Uterus (tissue), 4 donors: ENCODE data around the gene ABI3BP. TPM values are rescaled to one million over a fixed set of nuclear protein-coding genes. Genes with fewer than 3 reads are reported as not detected.
"Not testable (repeated sequence)": the region's sequence is repeated elsewhere in the genome, so short reads cannot be mapped to it uniquely, and the experiment has no call there.

Experiments
- DNase-seq, 2 donors: peaks; one replicate each; pipeline ENCODE4 v3.0.0-alpha.2; 2019 to 2020
- H3K27ac ChIP-seq, 2 donors: fragments of 200-600 bp; sonication (generic); 1 replicate in 1 of 2; 2 replicates in 1 of 2; pipeline ENCODE4 v1.5.1; 2016 to 2018
- H3K27me3 ChIP-seq, 2 donors: fragments of 200-600 bp; sonication (generic); one replicate each; pipeline ENCODE4 v1.5.1; 2018 to 2019; ENCODE audit warnings: control low read depth in 1 of 2
- H3K36me3 ChIP-seq, 2 donors: fragments of 200-600 bp; sonication (generic); one replicate each; pipeline ENCODE4 v1.5.1; 2019; ENCODE audit warnings: control low read depth in 1 of 2
- H3K4me1 ChIP-seq, 2 donors: fragments of 200-600 bp; sonication (generic); one replicate each; pipeline ENCODE4 v1.5.1; 2018 to 2019; ENCODE audit warnings: control low read depth in 1 of 2
- H3K4me3 ChIP-seq, 2 donors: fragments of 200-600 bp; sonication (generic); 1 replicate in 1 of 2; 2 replicates in 1 of 2; pipeline ENCODE4 v1.5.1; 2018 to 2019; ENCODE audit warnings: mild to moderate bottlenecking in 1 of 2
- H3K9me3 ChIP-seq, 2 donors: fragments of 200-600 bp; sonication (generic); one replicate each; pipeline ENCODE4 v1.5.1; 2019; ENCODE audit warnings: control low read depth in 1 of 2
- CTCF ChIP-seq, 4 experiments: fragments of 200-600 bp in 2 of 4; fragments of 450-650 bp in 2 of 4; sonication (generic) in 2 of 4; IDR thresholded peaks; one replicate each; pipeline ENCODE4 v1.5.1; 2016 to 2019; ENCODE audit warnings: antibody characterized with exemption in 4 of 4, mild to moderate bottlenecking in 2 of 4, moderate library complexity in 1 of 4
- POLR2A ChIP-seq, 2 donors: fragments of 450-650 bp; IDR thresholded peaks; one replicate each; pipeline ENCODE4 v1.6.1; 2016; ENCODE audit warnings: antibody characterized with exemption in 2 of 2, mild to moderate bottlenecking in 1 of 2, moderate library complexity in 1 of 2
- intact Hi-C: fragments of 100-400 bp; cut with DNase I; formaldehyde crosslinking; loops from one replicate; pipeline ENCODE4 v1.15.1; 2023; ENCODE audit warnings: low total_unique reads
- total RNA-seq, 4 donors: library from RNA; depleted of rRNA in 3 of 4; stranded (reverse); fragments of >200 nt in 3 of 4; gene quantifications; one replicate each; pipeline versions ENCODE4 v1.1.0 to v1.2.4, GENCODE V29; 2014 to 2023
- donor health status: DM: yes; HTN: yes; CAD: no.

The ABI3BP gene
- total RNA-seq, 4 donors from 2014 or later = 38.8 to 156 (median 89.2) TPM

DNA sequence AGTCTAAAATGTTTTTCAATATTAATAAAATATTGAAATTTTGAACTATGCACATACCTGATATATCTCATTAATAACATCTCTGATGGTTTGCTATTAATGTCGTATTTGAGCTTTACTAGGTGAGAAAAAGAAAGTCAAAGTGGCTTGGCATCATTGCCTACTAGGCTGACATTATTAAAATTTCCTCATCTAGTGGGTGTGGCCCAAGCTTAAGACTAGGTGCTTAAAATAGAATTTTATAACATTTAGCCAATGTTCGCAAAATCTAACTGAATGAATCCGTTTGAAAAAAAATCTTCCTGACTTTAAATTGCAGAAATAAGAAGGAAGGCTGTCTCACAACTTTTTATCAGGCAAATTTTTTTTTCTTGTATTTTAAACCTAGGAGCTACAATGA, 46.1 kb downstream of the ABI3BP start:
- no peak overlapping the region for H3K4me3 ChIP-seq
- H3K4me1 ChIP-seq = no peaks in the 10 kb centered on the region
- no peaks in the 10 kb centered on the region for H3K27me3 ChIP-seq
- TF ChIP-seq POLR2A (IDR thresholded peaks at IDR 0.05) (no peak), CTCF (IDR thresholded peaks at IDR 0.05) (no peak)
- intact Hi-C loops = no loop called here
- no peaks in the 10 kb centered on the region for H3K36me3 ChIP-seq
- DNase-seq = no peak
- no peaks in the 10 kb centered on the region for H3K9me3 ChIP-seq
- H3K27ac ChIP-seq = no peak overlapping the region

DNA sequence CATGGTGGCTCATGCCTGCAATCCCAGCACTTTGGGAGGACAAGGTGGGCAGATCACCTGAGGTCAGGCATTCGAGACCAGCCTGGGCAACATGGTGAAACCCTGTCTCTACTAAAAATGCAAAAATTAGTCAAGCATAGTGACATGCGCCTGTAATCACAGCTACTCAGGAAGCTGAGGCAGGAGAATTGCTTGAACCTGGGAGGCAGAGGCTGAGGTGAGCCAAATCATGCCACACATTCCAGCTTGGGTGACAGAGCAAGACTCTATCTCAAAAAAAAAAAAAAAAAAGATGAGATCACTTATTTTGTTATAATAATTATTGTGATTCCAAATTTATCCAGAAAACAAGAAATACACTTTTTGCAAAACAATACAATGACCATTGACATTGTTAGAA, 47.1 kb downstream of the ABI3BP start:
- H3K9me3 ChIP-seq, H3K36me3 ChIP-seq, DNase-seq, H3K4me3 ChIP-seq, H3K4me1 ChIP-seq, H3K27me3 ChIP-seq, H3K27ac ChIP-seq, intact Hi-C loops: not testable (repeated sequence)

- Histone ChIP-seq H3K27me3 (no peaks in the 10 kb centered on the region), H3K4me3 (no peak overlapping the region), H3K27ac (no peak overlapping the region), H3K9me3 (no peaks in the 10 kb centered on the region), H3K36me3 (no peaks in the 10 kb centered on the region), H3K4me1 (no peaks in the 10 kb centered on the region)
- no peak for TF ChIP-seq POLR2A (IDR thresholded peaks at IDR 0.05)
- TF ChIP-seq CTCF (IDR thresholded peaks at IDR 0.05) = no peak
- DNase-seq = no peak
- intact Hi-C loops = no loop called here
Measured at GRCh38 chr3:100941451-100941850, 51.8 kb downstream of the ABI3BP start.

- no peak for DNase-seq
- H3K27ac ChIP-seq = no peak overlapping the region
- H3K36me3 ChIP-seq = no peaks in the 10 kb centered on the region
- intact Hi-C loops = no loop called here
- no peaks in the 10 kb centered on the region for H3K4me1 ChIP-seq
- H3K27me3 ChIP-seq = no peaks in the 10 kb centered on the region
- no peaks in the 10 kb centered on the region for H3K9me3 ChIP-seq
- H3K4me3 ChIP-seq = no peak overlapping the region
- TF ChIP-seq CTCF (IDR thresholded peaks at IDR 0.05) = no peak
- TF ChIP-seq POLR2A (IDR thresholded peaks at IDR 0.05) = no peak
Measured at GRCh38 chr3:100941041-100941440, 52.2 kb downstream of the ABI3BP start.

DNA sequence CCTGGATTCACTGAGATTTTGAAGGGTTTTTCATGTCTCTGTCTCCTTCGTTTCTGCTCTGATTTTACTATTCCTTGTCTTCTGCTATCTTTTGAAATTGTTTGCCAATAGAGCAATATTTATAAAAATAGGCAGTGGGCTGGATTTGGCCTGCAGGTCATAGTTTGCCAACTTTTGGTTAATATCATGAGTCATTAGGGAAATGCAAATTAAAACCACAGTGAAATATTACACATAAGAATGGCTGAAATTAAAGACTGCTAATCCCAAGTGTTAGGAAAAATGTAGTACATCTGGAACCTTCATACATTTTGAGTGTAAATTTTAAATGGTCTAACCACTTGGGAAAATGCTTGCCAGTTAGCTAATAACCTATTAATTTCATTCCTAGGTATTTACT, 56.3 kb downstream of the ABI3BP start:
- Histone ChIP-seq H3K27me3 (no peaks in the 10 kb centered on the region), H3K9me3 (no peaks in the 10 kb centered on the region), H3K4me3 (no peak overlapping the region), H3K27ac (no peak overlapping the region), H3K36me3 (no peaks in the 10 kb centered on the region), H3K4me1 (no peaks in the 10 kb centered on the region)
- intact Hi-C loops = no loop called here
- TF ChIP-seq POLR2A (IDR thresholded peaks at IDR 0.05) (no peak), CTCF (IDR thresholded peaks at IDR 0.05) (no peak)
- no peak for DNase-seq

GRCh38 chr3:100932491-100932890, 60.7 kb downstream of the ABI3BP start:
- no peaks in the 10 kb centered on the region for H3K4me1 ChIP-seq
- TF ChIP-seq CTCF (IDR thresholded peaks at IDR 0.05) (no peak), POLR2A (IDR thresholded peaks at IDR 0.05) (no peak)
- intact Hi-C loops = no loop called here
- no peak for DNase-seq
- no peak overlapping the region for H3K4me3 ChIP-seq
- no peaks in the 10 kb centered on the region for H3K36me3 ChIP-seq
- no peak overlapping the region for H3K27ac ChIP-seq
- no peaks in the 10 kb centered on the region for H3K27me3 ChIP-seq
- H3K9me3 ChIP-seq = no peaks in the 10 kb centered on the region
